Keratinocyte (primary cell): Measurements from ENCODE around the gene PPEF1.

Experiments used
- EZH2 ChIP-seq: IDR thresholded peaks from one replicate; pipeline ENCODE4 v1.6.1; 2012; ENCODE audit warnings: inconsistent platforms, mild to moderate bottlenecking, low read length, moderate library complexity
- TF ChIP-seq, protein P1 (sequence below), 3 experiments: IDR thresholded peaks in 1 of 3; conservative IDR thresholded peaks in 1 of 3; optimal IDR thresholded peaks in 1 of 3; 2 replicates in 2 of 3; 3 replicates in 1 of 3; pipeline versions ENCODE3 to v1.5.1; 2011; ENCODE audit warnings: low read length in 3 of 3, mild to moderate bottlenecking in 3 of 3, moderate library complexity in 2 of 3, control low read depth in 1 of 3, inconsistent platforms in 1 of 3; ENCODE audit not compliant: insufficient read depth in 2 of 3; ENCODE audit errors: extremely low read depth in 1 of 3

DNA sequence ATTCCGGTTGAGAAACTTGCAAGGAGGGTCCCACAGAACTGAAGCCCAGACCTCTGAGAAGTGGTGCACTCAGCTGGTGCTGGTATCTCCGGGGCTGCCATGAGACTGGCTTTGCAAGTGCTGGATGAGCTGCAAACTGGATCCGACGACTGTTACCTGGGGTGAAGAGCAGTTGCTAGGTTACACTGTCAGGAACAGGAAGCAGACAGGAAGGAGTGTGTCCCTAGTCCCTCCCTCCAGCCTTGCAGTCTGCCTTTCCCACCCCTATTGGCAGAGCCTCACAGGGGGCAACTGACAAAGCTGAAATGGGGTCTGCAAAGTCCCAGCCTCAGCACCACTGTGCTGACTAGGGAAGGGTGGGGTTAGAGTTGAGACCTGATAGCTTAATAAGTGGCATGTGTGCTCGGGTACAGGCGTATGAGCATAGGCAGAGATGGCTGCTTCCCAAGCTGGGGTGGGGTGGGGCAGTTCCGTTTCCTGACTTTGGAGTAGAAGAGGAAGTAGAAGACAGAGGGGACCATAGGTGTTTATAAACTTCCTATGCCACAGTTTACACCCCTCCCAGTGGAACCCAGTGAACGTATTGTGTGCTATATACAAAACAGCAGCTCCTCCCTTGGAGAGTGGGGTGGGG lies 18.0 kb downstream of the PPEF1 start:
- TF ChIP-seq, protein P1, sequence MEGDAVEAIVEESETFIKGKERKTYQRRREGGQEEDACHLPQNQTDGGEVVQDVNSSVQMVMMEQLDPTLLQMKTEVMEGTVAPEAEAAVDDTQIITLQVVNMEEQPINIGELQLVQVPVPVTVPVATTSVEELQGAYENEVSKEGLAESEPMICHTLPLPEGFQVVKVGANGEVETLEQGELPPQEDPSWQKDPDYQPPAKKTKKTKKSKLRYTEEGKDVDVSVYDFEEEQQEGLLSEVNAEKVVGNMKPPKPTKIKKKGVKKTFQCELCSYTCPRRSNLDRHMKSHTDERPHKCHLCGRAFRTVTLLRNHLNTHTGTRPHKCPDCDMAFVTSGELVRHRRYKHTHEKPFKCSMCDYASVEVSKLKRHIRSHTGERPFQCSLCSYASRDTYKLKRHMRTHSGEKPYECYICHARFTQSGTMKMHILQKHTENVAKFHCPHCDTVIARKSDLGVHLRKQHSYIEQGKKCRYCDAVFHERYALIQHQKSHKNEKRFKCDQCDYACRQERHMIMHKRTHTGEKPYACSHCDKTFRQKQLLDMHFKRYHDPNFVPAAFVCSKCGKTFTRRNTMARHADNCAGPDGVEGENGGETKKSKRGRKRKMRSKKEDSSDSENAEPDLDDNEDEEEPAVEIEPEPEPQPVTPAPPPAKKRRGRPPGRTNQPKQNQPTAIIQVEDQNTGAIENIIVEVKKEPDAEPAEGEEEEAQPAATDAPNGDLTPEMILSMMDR (optimal IDR thresholded peaks at IDR 0.05 in 1 of 3, IDR thresholded peaks at IDR 0.05 in 1 of 3, conservative IDR thresholded peaks at IDR 0.05 in 1 of 3; ENCODE audit: extremely low read depth in 1 of 3, insufficient read depth in 2 of 3, low read length in 3 of 3) = no peak
- TF ChIP-seq EZH2 = no peak
